Stomach (tissue), 9 donors: ENCODE measurements around the gene CRABP1. TPM values are rescaled to one million over a fixed set of nuclear protein-coding genes. Genes with fewer than 3 reads are reported as not detected.

Source experiments
- DNase-seq, 2 donors: peaks; one replicate each; pipeline versions ENCODE4 v3.0.0 to v3.0.0-alpha.2; 2013 to 2019
- H3K27ac ChIP-seq, 5 donors: fragments of 200-600 bp in 4 of 5; sonication (generic) in 4 of 5; one replicate each; pipeline ENCODE4 v1.5.1; 2013 to 2019; ENCODE audit warnings: mild to moderate bottlenecking in 1 of 5, moderate library complexity in 1 of 5
- H3K27me3 ChIP-seq, 3 donors: fragments of 200-600 bp; sonication (generic); one replicate each; pipeline ENCODE4 v1.5.1; 2017 to 2019; ENCODE audit warnings: mixed run types in 1 of 3
- H3K36me3 ChIP-seq, 4 donors: fragments of 200-600 bp; sonication (generic); 1 replicate in 3 of 4; 2 replicates in 1 of 4; pipeline ENCODE4 v1.5.1; 2016 to 2019
- H3K4me1 ChIP-seq, 4 donors: fragments of 200-600 bp; sonication (generic); one replicate each; pipeline ENCODE4 v1.5.1; 2016 to 2019
- H3K4me3 ChIP-seq, 4 donors: fragments of 200-600 bp; sonication (generic) in 3 of 4; one replicate each; pipeline ENCODE4 v1.5.1; 2016 to 2019; ENCODE audit warnings: mild to moderate bottlenecking in 1 of 4
- H3K9me3 ChIP-seq, 4 donors: fragments of 200-600 bp; sonication (generic); one replicate each; pipeline ENCODE4 v1.5.1; 2016 to 2019
- EP300 ChIP-seq: sonication (generic); formaldehyde crosslinking; IDR thresholded peaks from one replicate; pipeline ENCODE4 v1.6.1; 2017; ENCODE audit warnings: antibody characterized with exemption
- POLR2A ChIP-seq, 4 donors: fragments of 450-650 bp; IDR thresholded peaks; one replicate each; pipeline ENCODE4 v1.6.1; 2016; ENCODE audit warnings: antibody characterized with exemption in 4 of 4, control low read depth in 2 of 4, mild to moderate bottlenecking in 1 of 4, moderate library complexity in 1 of 4
- POLR2AphosphoS5 ChIP-seq, 3 donors: sonication (generic); formaldehyde crosslinking; IDR thresholded peaks; one replicate each; pipeline ENCODE4 v1.6.1; 2016; ENCODE audit warnings: antibody characterized with exemption in 3 of 3
- WGBS, 5 donors: extraction: QIAGEN DNeasy Blood & Tissue Kit in 3 of 5; methylation state at CpG; one replicate each; pipeline versions ENCODE4 v1.1.5 to v1.1.7; 2013 to 2018; 5-methylcytosine and 5-hydroxymethylcytosine counted together
- intact Hi-C: fragments of 100-400 bp; cut with DNase I; formaldehyde crosslinking; loops from one replicate; pipeline ENCODE4 v1.15.1; 2023; ENCODE audit warnings: low total_unique reads
- polyA plus RNA-seq, 3 donors: library from polyadenylated mRNA; stranded (reverse); fragments of 200-250 nt; gene quantifications; one replicate each; pipeline ENCODE4 v1.2.3, GENCODE V29; 2013
- total RNA-seq, 5 donors: library from RNA; depleted of rRNA; stranded (reverse); fragments of >200 nt; gene quantifications; one replicate each; pipeline versions ENCODE4 v1.1.0 to v1.2.3, GENCODE V29; 2014 to 2016
- TF ChIP-seq, protein P1 (sequence below), 7 experiments: fragments of 450-650 bp in 4 of 7; fragments of 200-600 bp in 3 of 7; sonication (generic) in 3 of 7; IDR thresholded peaks; one replicate each; pipeline ENCODE4 v1.5.1; 2016 to 2019; ENCODE audit warnings: antibody characterized with exemption in 7 of 7, control low read depth in 2 of 7, mild to moderate bottlenecking in 1 of 7
- donor health status: healthy with polysubstance abuse.
- donor health status: Bipolar disorder and iron deficiency.
- donor health status: healthy.

Gene CRABP1
- total and polyA plus RNA-seq, 8 donors, result 0.62 to 4.9 (median 2.8) TPM; not detected in 5

DNA sequence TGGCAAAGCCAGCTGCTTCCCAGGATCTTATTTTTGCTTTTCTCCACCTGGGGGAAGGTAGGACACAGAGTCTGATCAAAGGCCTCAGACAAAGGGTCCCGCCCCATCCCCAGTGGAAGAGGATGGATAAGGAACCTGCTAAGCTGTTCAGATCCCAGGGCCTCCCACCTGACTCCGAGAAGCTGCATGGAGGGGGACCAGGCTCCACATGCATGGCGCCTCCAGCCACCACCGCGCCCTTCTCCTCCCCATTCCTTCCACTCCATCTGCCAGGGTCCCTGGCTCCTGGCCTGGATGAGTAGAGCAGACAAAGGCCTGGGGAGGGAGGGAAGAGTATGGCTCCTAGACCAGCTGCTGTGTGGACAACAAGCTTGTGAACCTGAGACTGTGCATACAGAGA, 20.0 kb upstream of the CRABP1 start:
- Histone ChIP-seq H3K36me3 (no peaks in the 10 kb centered on the region), H3K27ac (no peak overlapping the region), H3K27me3 (peaks cover 0 to 5% (median 0%) of the 10 kb centered on the region in 3 donors), H3K4me3 (no peak overlapping the region), H3K9me3 (no peaks in the 10 kb centered on the region), H3K4me1 (peaks cover 5 to 10% (median 8%) of the 10 kb centered on the region in 4 donors)
- no peak for DNase-seq
- intact Hi-C loops, result no loop called here
- TF ChIP-seq EP300 (no peak), POLR2A (IDR thresholded peaks at IDR 0.05) (no peak), POLR2AphosphoS5 (IDR thresholded peaks at IDR 0.05) (no peak)
- TF ChIP-seq, protein P1, sequence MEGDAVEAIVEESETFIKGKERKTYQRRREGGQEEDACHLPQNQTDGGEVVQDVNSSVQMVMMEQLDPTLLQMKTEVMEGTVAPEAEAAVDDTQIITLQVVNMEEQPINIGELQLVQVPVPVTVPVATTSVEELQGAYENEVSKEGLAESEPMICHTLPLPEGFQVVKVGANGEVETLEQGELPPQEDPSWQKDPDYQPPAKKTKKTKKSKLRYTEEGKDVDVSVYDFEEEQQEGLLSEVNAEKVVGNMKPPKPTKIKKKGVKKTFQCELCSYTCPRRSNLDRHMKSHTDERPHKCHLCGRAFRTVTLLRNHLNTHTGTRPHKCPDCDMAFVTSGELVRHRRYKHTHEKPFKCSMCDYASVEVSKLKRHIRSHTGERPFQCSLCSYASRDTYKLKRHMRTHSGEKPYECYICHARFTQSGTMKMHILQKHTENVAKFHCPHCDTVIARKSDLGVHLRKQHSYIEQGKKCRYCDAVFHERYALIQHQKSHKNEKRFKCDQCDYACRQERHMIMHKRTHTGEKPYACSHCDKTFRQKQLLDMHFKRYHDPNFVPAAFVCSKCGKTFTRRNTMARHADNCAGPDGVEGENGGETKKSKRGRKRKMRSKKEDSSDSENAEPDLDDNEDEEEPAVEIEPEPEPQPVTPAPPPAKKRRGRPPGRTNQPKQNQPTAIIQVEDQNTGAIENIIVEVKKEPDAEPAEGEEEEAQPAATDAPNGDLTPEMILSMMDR (IDR thresholded peaks at IDR 0.05), result no peak
- WGBS, 5 donors, result 87 to 94% (median 91%) methylated on average over 5 of the region's 5 CpGs

DNA sequence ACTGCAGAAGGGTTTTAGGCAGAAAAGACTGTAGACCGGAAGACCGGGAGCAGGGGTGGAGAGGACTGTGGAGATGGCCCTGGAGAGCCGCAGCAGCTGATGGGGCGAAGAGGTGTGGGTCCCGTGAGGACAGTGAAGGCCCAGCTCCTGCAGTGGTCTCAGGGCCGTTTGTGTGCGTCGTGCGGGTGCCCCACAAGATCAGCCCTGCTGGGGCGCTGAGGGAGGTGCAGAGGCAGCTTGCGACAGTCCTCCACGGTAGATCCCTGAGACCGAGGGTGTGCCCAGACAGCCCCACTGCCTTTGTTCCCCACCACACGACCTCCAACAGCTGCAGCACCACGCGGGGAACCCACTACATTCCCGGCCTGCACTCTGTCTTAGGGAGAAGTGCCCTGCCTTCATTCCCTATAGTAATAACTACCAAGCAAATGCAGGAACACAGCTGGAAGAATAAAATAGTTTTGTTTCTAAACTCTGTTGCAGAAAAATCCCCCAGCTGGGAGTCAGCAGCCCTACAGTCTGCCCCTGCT, 19.0 kb upstream of the CRABP1 start:
- H3K27me3 ChIP-seq, result no peaks in the 10 kb centered on the region
- DNase-seq, result no peak
- no peak overlapping the region for H3K4me3 ChIP-seq
- no peaks in the 10 kb centered on the region for H3K36me3 ChIP-seq
- peaks cover 3 to 11% (median 7%) of the 10 kb centered on the region in 4 donors for H3K4me1 ChIP-seq
- intact Hi-C loops, result no loop called here
- no peaks in the 10 kb centered on the region for H3K9me3 ChIP-seq
- 77 to 85% (median 82%) methylated on average over 17 of the region's 17 CpGs for WGBS, 5 donors
- TF ChIP-seq POLR2AphosphoS5 (IDR thresholded peaks at IDR 0.05), result no peak
- no peak for TF ChIP-seq EP300
- no peak for TF ChIP-seq POLR2A (IDR thresholded peaks at IDR 0.05)
- TF ChIP-seq, protein P1 (IDR thresholded peaks at IDR 0.05), result no peak
- no peak overlapping the region for H3K27ac ChIP-seq

DNA sequence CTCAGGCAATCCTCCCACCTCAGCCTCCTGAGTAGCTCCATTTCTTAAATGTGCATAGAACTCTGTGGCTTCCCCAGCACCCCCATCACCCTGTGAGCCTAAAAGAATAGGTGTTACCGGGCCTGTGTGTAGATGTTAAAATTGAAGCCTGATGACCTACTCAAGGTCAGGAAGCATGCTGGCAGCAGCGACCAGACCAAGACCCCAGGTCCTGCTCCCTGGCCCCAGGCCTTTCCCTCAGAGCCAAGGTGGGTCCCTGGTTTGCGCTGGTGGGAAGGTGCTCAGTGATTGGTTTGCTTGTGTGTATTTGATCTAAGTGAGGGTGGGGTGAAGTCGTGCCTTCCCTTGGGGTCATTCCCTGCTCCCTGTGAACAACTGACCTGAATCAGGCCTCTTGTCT, 18.4 kb upstream of the CRABP1 start:
- Histone ChIP-seq H3K27ac (no peak overlapping the region), H3K9me3 (no peaks in the 10 kb centered on the region), H3K36me3 (no peaks in the 10 kb centered on the region), H3K27me3 (no peaks in the 10 kb centered on the region), H3K4me1 (peaks cover 0 to 5% (median 2%) of the 10 kb centered on the region in 4 donors), H3K4me3 (no peak overlapping the region)
- intact Hi-C loops, result no loop called here
- DNase-seq, result no peak
- 71 to 82% (median 77%) methylated on average over 4 of the region's 4 CpGs for WGBS, 5 donors
- TF ChIP-seq, protein P1 (IDR thresholded peaks at IDR 0.05), result no peak
- TF ChIP-seq POLR2AphosphoS5 (IDR thresholded peaks at IDR 0.05), result no peak
- no peak for TF ChIP-seq EP300

DNA sequence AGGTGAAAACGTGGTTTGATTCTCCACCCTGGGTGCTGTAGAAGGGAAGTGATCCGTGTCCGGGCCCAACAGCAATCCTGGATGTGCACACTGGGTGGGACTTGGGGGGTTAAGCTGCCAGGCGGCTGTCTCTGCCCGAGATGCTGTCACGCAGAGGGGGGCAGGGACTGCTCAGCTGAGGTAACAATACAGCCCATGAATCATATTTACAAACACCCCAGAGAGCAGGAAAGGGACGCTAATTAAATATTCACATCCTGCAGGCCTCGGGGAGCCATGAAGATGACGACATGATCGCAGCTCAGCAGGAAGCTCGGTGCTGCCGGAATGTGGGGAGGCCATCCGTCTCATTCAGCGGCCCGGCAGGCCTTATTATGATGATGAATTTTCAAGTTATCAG, 17.9 kb upstream of the CRABP1 start:
- Histone ChIP-seq H3K4me3 (no peak overlapping the region), H3K27me3 (no peaks in the 10 kb centered on the region), H3K4me1 (peaks cover 0 to 5% (median 0%) of the 10 kb centered on the region in 4 donors), H3K27ac (no peak overlapping the region), H3K9me3 (no peaks in the 10 kb centered on the region), H3K36me3 (no peaks in the 10 kb centered on the region)
- intact Hi-C loops, result no loop called here
- TF ChIP-seq EP300, result no peak
- TF ChIP-seq POLR2A (IDR thresholded peaks at IDR 0.05), result no peak
- TF ChIP-seq, protein P1 (IDR thresholded peaks at IDR 0.05), result no peak
- no peak for TF ChIP-seq POLR2AphosphoS5 (IDR thresholded peaks at IDR 0.05)
- 51 to 72% (median 61%) methylated on average over 14 to 15 of the region's 15 CpGs for WGBS, 5 donors
- DNase-seq, result peak in 1 of 2 donors; percentile 80
